HG03175 (cell line): Measurements from ENCODE around the gene RNPS1.
A peak's percentile ranks its signal among the peaks of the same experiment; 100 is the strongest.

Experiments
- ATAC-seq: cut with Tn5 transposase; IDR thresholded peaks from one replicate; pipeline ENCODE4 v1.9.1; 2021; ENCODE audit warnings: mild to moderate bottlenecking, moderate library complexity; ENCODE audit not compliant: unreplicated experiment

Gene RNPS1

GRCh38 chr16:2223221-2223941 is 44.5 kb downstream of the RNPS1 start, which contains the start of gene E4F1:
TSS of gene E4F1 (plus strand) at chr16:2223591. CDS start at chr16:2223614, 23 bp downstream.
- ATAC-seq: peak; percentile 98

GRCh38 chr16:2216330-2216729 is 51.6 kb downstream of the RNPS1 start:
- no peak for ATAC-seq

- peak; percentile 89 for ATAC-seq
Observed at GRCh38 chr16:2214719-2214968, 53.3 kb downstream of the RNPS1 start, which contains the start of gene PGP. TSS of gene PGP (minus strand) at chr16:2214840. CDS start at chr16:2214777, 63 bp downstream.

- peak; percentile 3 for ATAC-seq
Observed at GRCh38 chr16:2213817-2214718, 53.9 kb downstream of the RNPS1 start.

GRCh38 chr16:2212362-2213324 is 55.3 kb downstream of the RNPS1 start:
- no peak for ATAC-seq

- no peak for ATAC-seq
Observed at GRCh38 chr16:2211923-2212347, 56.0 kb downstream of the RNPS1 start.

GRCh38 chr16:2210386-2211365 is 57.2 kb downstream of the RNPS1 start, which contains the start of gene BRICD5:
TSS of gene BRICD5 (minus strand) at chr16:2210863. CDS start at chr16:2210833, 30 bp downstream.
- no peak for ATAC-seq

GRCh38 chr16:2210009-2210332 is 58.0 kb downstream of the RNPS1 start:
- no peak for ATAC-seq

- ATAC-seq: no peak
Observed at GRCh38 chr16:2209258-2210008, 58.5 kb downstream of the RNPS1 start.

GRCh38 chr16:2208772-2209171 is 59.2 kb downstream of the RNPS1 start:
- ATAC-seq: no peak

- ATAC-seq: no peak
Observed at GRCh38 chr16:2208308-2208707, 59.6 kb downstream of the RNPS1 start.

GRCh38 chr16:2207872-2208271 is 60.1 kb downstream of the RNPS1 start:
- ATAC-seq: no peak

GRCh38 chr16:2206780-2207433 is 61.0 kb downstream of the RNPS1 start:
- ATAC-seq: no peak

- no peak for ATAC-seq
Observed at GRCh38 chr16:2206420-2206779, 61.5 kb downstream of the RNPS1 start.

- peak; percentile 2 for ATAC-seq
Observed at GRCh38 chr16:2205967-2206313, 62.0 kb downstream of the RNPS1 start.

GRCh38 chr16:2205104-2205966 is 62.6 kb downstream of the RNPS1 start, which contains the start of gene MLST8:
TSS of gene MLST8 (plus strand) at chr16:2205454. CDS start at chr16:2206086, 632 bp downstream.
- ATAC-seq: peak; percentile 78

- no peak for ATAC-seq
Observed at GRCh38 chr16:2204416-2205103, 63.4 kb downstream of the RNPS1 start.
